Stimulated activated naive CD8-positive, alpha-beta T cell treated with anti-CD3 and anti-CD28 coated beads, Interleukin-15, Interleukin-2, amounts not matched to agents 100 ng/mL and 50 ng/mL, for 24 hours (primary cell): ENCODE data around the gene PLAAT5.
"Not testable (repeated sequence)": the region's sequence is repeated elsewhere in the genome, so short reads cannot be mapped to it uniquely, and the experiment has no call there.

Experiments
- H3K27ac Mint-ChIP-seq: one replicate; pipeline ENCODE4 v1.8.0; 2021; ENCODE audit warnings: mild to moderate bottlenecking, mixed read lengths
- H3K27me3 Mint-ChIP-seq: one replicate; pipeline ENCODE4 v1.8.0; 2021; ENCODE audit warnings: mixed read lengths
- H3K36me3 Mint-ChIP-seq: one replicate; pipeline ENCODE4 v1.8.0; 2021; ENCODE audit warnings: low read depth, mixed read lengths
- H3K4me1 Mint-ChIP-seq: one replicate; pipeline ENCODE4 v1.8.0; 2021; ENCODE audit warnings: low read depth, mixed read lengths
- H3K4me3 Mint-ChIP-seq: one replicate; pipeline ENCODE4 v1.8.0; 2021; ENCODE audit warnings: mild to moderate bottlenecking, mixed read lengths
- H3K9me3 Mint-ChIP-seq: one replicate; pipeline ENCODE4 v1.8.0; 2021; ENCODE audit warnings: mixed read lengths

PLAAT5 gene

GRCh38 chr11:63478896-63479295 lies 12.1 kb downstream of the PLAAT5 start:
- Mint-ChIP-seq H3K36me3 (no peaks in the 10 kb centered on the region), H3K9me3 (peaks cover 9% of the 10 kb centered on the region), H3K27me3 (peaks cover 14% of the 10 kb centered on the region), H3K4me3 (no peak overlapping the region), H3K4me1 (no peaks in the 10 kb centered on the region), H3K27ac (no peak overlapping the region)

GRCh38 chr11:63476618-63477017 lies 14.3 kb downstream of the PLAAT5 start:
- H3K4me1 Mint-ChIP-seq: no peaks in the 10 kb centered on the region
- H3K27ac Mint-ChIP-seq: no peak overlapping the region
- H3K36me3 Mint-ChIP-seq: no peaks in the 10 kb centered on the region
- H3K27me3 Mint-ChIP-seq: peaks cover 10% of the 10 kb centered on the region
- H3K4me3 Mint-ChIP-seq: no peak overlapping the region
- H3K9me3 Mint-ChIP-seq: peaks cover 11% of the 10 kb centered on the region

GRCh38 chr11:63472372-63472771 lies 18.6 kb downstream of the PLAAT5 start:
- H3K36me3 Mint-ChIP-seq: no peaks in the 10 kb centered on the region
- no peaks in the 10 kb centered on the region for H3K4me1 Mint-ChIP-seq
- peaks cover 10% of the 10 kb centered on the region for H3K27me3 Mint-ChIP-seq
- H3K9me3 Mint-ChIP-seq: peaks cover 25% of the 10 kb centered on the region
- H3K4me3 Mint-ChIP-seq: no peak overlapping the region
- H3K27ac Mint-ChIP-seq: no peak overlapping the region

- Mint-ChIP-seq H3K4me1 (no peaks in the 10 kb centered on the region), H3K27ac (no peak overlapping the region), H3K4me3 (no peak overlapping the region), H3K27me3 (peaks cover 4% of the 10 kb centered on the region), H3K36me3 (no peaks in the 10 kb centered on the region), H3K9me3 (peaks cover 18% of the 10 kb centered on the region)
These were observed 20.7 kb downstream of the PLAAT5 start for GRCh38 chr11:63470311-63470710.

- H3K9me3 Mint-ChIP-seq: no peaks in the 10 kb centered on the region
- peaks cover 18% of the 10 kb centered on the region for H3K27me3 Mint-ChIP-seq
- no peak overlapping the region for H3K4me3 Mint-ChIP-seq
- no peak overlapping the region for H3K27ac Mint-ChIP-seq
- H3K4me1 Mint-ChIP-seq: no peaks in the 10 kb centered on the region
- no peaks in the 10 kb centered on the region for H3K36me3 Mint-ChIP-seq
These were observed 28.8 kb downstream of the PLAAT5 start for GRCh38 chr11:63462137-63462536.

GRCh38 chr11:63459586-63459985 lies 31.4 kb downstream of the PLAAT5 start:
- Mint-ChIP-seq H3K27ac (no peak overlapping the region), H3K27me3 (peaks cover 16% of the 10 kb centered on the region), H3K36me3 (no peaks in the 10 kb centered on the region), H3K4me1 (no peaks in the 10 kb centered on the region), H3K4me3 (no peak overlapping the region), H3K9me3 (no peaks in the 10 kb centered on the region)

GRCh38 chr11:63448646-63449045 lies 42.3 kb downstream of the PLAAT5 start:
- Mint-ChIP-seq H3K36me3 (no peaks in the 10 kb centered on the region), H3K4me1 (peaks cover 14% of the 10 kb centered on the region), H3K27ac (no peak overlapping the region), H3K27me3 (no peaks in the 10 kb centered on the region), H3K4me3 (no peak overlapping the region), H3K9me3 (no peaks in the 10 kb centered on the region)

- Mint-ChIP-seq H3K27ac (no peak overlapping the region), H3K27me3 (no peaks in the 10 kb centered on the region), H3K4me1 (peaks cover 16% of the 10 kb centered on the region), H3K36me3 (no peaks in the 10 kb centered on the region), H3K4me3 (no peak overlapping the region), H3K9me3 (no peaks in the 10 kb centered on the region)
These were observed 45.2 kb downstream of the PLAAT5 start for GRCh38 chr11:63445720-63446119.

GRCh38 chr11:63445118-63445517 lies 45.8 kb downstream of the PLAAT5 start:
- Mint-ChIP-seq H3K9me3 (no peaks in the 10 kb centered on the region), H3K4me3 (no peak overlapping the region), H3K27me3 (no peaks in the 10 kb centered on the region), H3K27ac (no peak overlapping the region), H3K4me1 (peaks cover 16% of the 10 kb centered on the region), H3K36me3 (no peaks in the 10 kb centered on the region)

GRCh38 chr11:63444160-63444559 lies 46.8 kb downstream of the PLAAT5 start:
- no peak overlapping the region for H3K27ac Mint-ChIP-seq
- no peaks in the 10 kb centered on the region for H3K27me3 Mint-ChIP-seq
- no peaks in the 10 kb centered on the region for H3K9me3 Mint-ChIP-seq
- no peaks in the 10 kb centered on the region for H3K36me3 Mint-ChIP-seq
- peaks cover 16% of the 10 kb centered on the region for H3K4me1 Mint-ChIP-seq
- H3K4me3 Mint-ChIP-seq: no peak overlapping the region

- Mint-ChIP-seq H3K36me3 (no peaks in the 10 kb centered on the region), H3K4me1 (peaks cover 16% of the 10 kb centered on the region), H3K27me3 (no peaks in the 10 kb centered on the region), H3K27ac (no peak overlapping the region), H3K9me3 (no peaks in the 10 kb centered on the region), H3K4me3 (no peak overlapping the region)
These were observed 47.3 kb downstream of the PLAAT5 start for GRCh38 chr11:63443714-63444113.

- H3K27me3 Mint-ChIP-seq: peaks cover 30% of the 10 kb centered on the region
- H3K36me3 Mint-ChIP-seq, H3K27ac Mint-ChIP-seq, H3K9me3 Mint-ChIP-seq, H3K4me1 Mint-ChIP-seq, H3K4me3 Mint-ChIP-seq: not testable (repeated sequence)
These were observed 55.1 kb downstream of the PLAAT5 start for GRCh38 chr11:63435831-63436230.

- H3K27ac Mint-ChIP-seq, H3K4me3 Mint-ChIP-seq, H3K9me3 Mint-ChIP-seq, H3K36me3 Mint-ChIP-seq, H3K4me1 Mint-ChIP-seq: not testable (repeated sequence)
- H3K27me3 Mint-ChIP-seq: peaks cover 30% of the 10 kb centered on the region
These were observed 55.6 kb downstream of the PLAAT5 start for GRCh38 chr11:63435351-63435750.

GRCh38 chr11:63430731-63431130 lies 60.2 kb downstream of the PLAAT5 start:
- H3K4me3 Mint-ChIP-seq, H3K9me3 Mint-ChIP-seq, H3K36me3 Mint-ChIP-seq, H3K27ac Mint-ChIP-seq, H3K4me1 Mint-ChIP-seq: not testable (repeated sequence)
- H3K27me3 Mint-ChIP-seq: peaks cover 35% of the 10 kb centered on the region

- Mint-ChIP-seq H3K27me3 (peaks cover 17% of the 10 kb centered on the region), H3K4me1 (no peaks in the 10 kb centered on the region), H3K9me3 (no peaks in the 10 kb centered on the region), H3K4me3 (no peak overlapping the region), H3K36me3 (no peaks in the 10 kb centered on the region), H3K27ac (no peak overlapping the region)
These were observed 62.9 kb downstream of the PLAAT5 start for GRCh38 chr11:63427971-63428508.

- H3K27ac Mint-ChIP-seq: no peak overlapping the region
- H3K4me1 Mint-ChIP-seq: peaks cover 12% of the 10 kb centered on the region
- H3K4me3 Mint-ChIP-seq: no peak overlapping the region
- peaks cover 5% of the 10 kb centered on the region for H3K9me3 Mint-ChIP-seq
- H3K27me3 Mint-ChIP-seq: no peaks in the 10 kb centered on the region
- no peaks in the 10 kb centered on the region for H3K36me3 Mint-ChIP-seq
These were observed 73.7 kb downstream of the PLAAT5 start for GRCh38 chr11:63417174-63417852.
